GM23248 (cell line): ENCODE data around the gene AARS2.

Source experiments
- EZH2 ChIP-seq: fragments of 200-600 bp; sonication (generic); IDR thresholded peaks from 2 replicates; pipeline ENCODE4 v1.6.1; 2018; ENCODE audit warnings: antibody characterized with exemption, mild to moderate bottlenecking; ENCODE audit not compliant: insufficient read depth, poor library complexity, severe bottlenecking
- EZH2phosphoT487 ChIP-seq: fragments of 200-600 bp; sonication (generic); IDR thresholded peaks from 2 replicates; pipeline ENCODE4 v1.6.1; 2018; ENCODE audit warnings: antibody characterized with exemption, moderate library complexity, mild to moderate bottlenecking, low read depth; ENCODE audit not compliant: insufficient read depth

GRCh38 chr6:44329858-44330257 lies 16.7 kb upstream of the AARS2 start:
- TF ChIP-seq EZH2phosphoT487 (no peak), EZH2 (no peak)
